GM10266 (cell line): ENCODE results near the gene PDE1A.

Source experiments
- DNase-seq: peaks from one replicate; pipeline ENCODE4 v3.0.0; 2012; ENCODE audit errors: extremely low spot score
- CTCF ChIP-seq: IDR thresholded peaks from 2 replicates; pipeline ENCODE4 v1.5.1; 2012; ENCODE audit warnings: mild to moderate bottlenecking, low read depth; ENCODE audit not compliant: control insufficient read depth, insufficient read depth; ENCODE audit errors: missing control alignments

Gene PDE1A

GRCh38 chr2:182245963-182246362 is 180.9 kb downstream of the PDE1A start:
- no peak for TF ChIP-seq CTCF
- no peak for DNase-seq

- no peak for DNase-seq
- no peak for TF ChIP-seq CTCF
These were observed 184.2 kb downstream of the PDE1A start for GRCh38 chr2:182242609-182243008.

- no peak for TF ChIP-seq CTCF
- DNase-seq, result no peak
These were observed 184.9 kb downstream of the PDE1A start for GRCh38 chr2:182241936-182242335.

GRCh38 chr2:182240862-182241371 is 185.9 kb downstream of the PDE1A start:
- peak; percentile 52 for DNase-seq
- TF ChIP-seq CTCF, result peak; percentile 62

- DNase-seq, result no peak
These were observed 196.3 kb downstream of the PDE1A start for GRCh38 chr2:182230561-182230960.

GRCh38 chr2:182229297-182229696 is 197.5 kb downstream of the PDE1A start:
- TF ChIP-seq CTCF, result no peak
- DNase-seq, result no peak

More at GRCh38 chr2:182230561-182230960, 196.3 kb downstream of the PDE1A start:
- TF ChIP-seq CTCF, result no peak

- no peak for DNase-seq
- no peak for TF ChIP-seq CTCF
These were observed 198.1 kb downstream of the PDE1A start for GRCh38 chr2:182228741-182229140.
